Fibroblast of the conjunctiva (primary cell): ENCODE measurements around the gene OR7C1.
"Not testable (repeated sequence)": the region's sequence is repeated elsewhere in the genome, so short reads cannot be mapped to it uniquely, and the experiment has no call there.

Source experiments
- DNase-seq: peaks from one replicate; pipeline ENCODE4 v3.0.0-alpha.2; 2010; ENCODE audit warnings: low read depth

OR7C1 gene

GRCh38 chr19:14765403-14765802, 69.6 kb downstream of the OR7C1 start:
- not testable (repeated sequence) for DNase-seq

GRCh38 chr19:14764401-14764800, 70.6 kb downstream of the OR7C1 start:
- no peak for DNase-seq

GRCh38 chr19:14763497-14764145, 71.4 kb downstream of the OR7C1 start:
- no peak for DNase-seq

GRCh38 chr19:14762111-14762510, 72.9 kb downstream of the OR7C1 start:
- no peak for DNase-seq

- DNase-seq, result no peak
Measured at GRCh38 chr19:14761607-14762006, 73.4 kb downstream of the OR7C1 start.

GRCh38 chr19:14758816-14759215, 76.2 kb downstream of the OR7C1 start:
- DNase-seq, result no peak

GRCh38 chr19:14748601-14749000, 86.4 kb downstream of the OR7C1 start:
- DNase-seq, result no peak
